Heart right ventricle (tissue), 16 donors: Measurements from ENCODE around the gene ASB1. TPM values are rescaled to one million over a fixed set of nuclear protein-coding genes. Genes with fewer than 3 reads are reported as not detected.

Experiments used
- ATAC-seq, 8 donors: fragments of 200-7000 bp; cut with Tn5 transposase; one replicate each; pipeline ENCODE4 v1.9.1; 2020; ENCODE audit warnings: mild to moderate bottlenecking in 8 of 8, moderate library complexity in 8 of 8, moderate number of reproducible peaks in 1 of 8
- DNase-seq, 2 donors: peaks; one replicate each; pipeline ENCODE4 v3.0.0-alpha.2; 2020
- H3K27ac ChIP-seq, 10 donors: fragments of 200-600 bp; sonication (generic) in 2 of 10; one replicate each; pipeline versions ENCODE4 v1.5.0 to v1.8.0; 2020 to 2022; ENCODE audit warnings: mild to moderate bottlenecking in 3 of 10
- H3K27me3 ChIP-seq, 7 donors: fragments of 200-600 bp; one replicate each; pipeline ENCODE4 v1.8.0; 2021 to 2022; ENCODE audit warnings: mild to moderate bottlenecking in 2 of 7
- H3K36me3 ChIP-seq, 9 donors: fragments of 200-600 bp; sonication (generic) in 1 of 9; one replicate each; pipeline versions ENCODE4 v1.5.0 to v1.8.0; 2020 to 2022; ENCODE audit warnings: mild to moderate bottlenecking in 2 of 9
- H3K4me1 ChIP-seq, 9 donors: fragments of 200-600 bp; sonication (generic) in 1 of 9; one replicate each; pipeline versions ENCODE4 v1.5.0 to v1.8.0; 2020 to 2022; ENCODE audit warnings: mild to moderate bottlenecking in 4 of 9
- H3K4me3 ChIP-seq, 10 donors: fragments of 200-600 bp; sonication (generic) in 2 of 10; one replicate each; pipeline versions ENCODE4 v1.5.0 to v1.8.0; 2020 to 2022; ENCODE audit warnings: mild to moderate bottlenecking in 7 of 10, moderate library complexity in 2 of 10
- H3K9me3 ChIP-seq, 11 donors: fragments of 200-600 bp in 10 of 11; sonication (generic) in 2 of 11; one replicate each; pipeline versions ENCODE4 v1.5.0 to v1.8.0; 2013 to 2022; ENCODE audit warnings: mild to moderate bottlenecking in 2 of 11, control low read depth in 1 of 11, moderate library complexity in 1 of 11
- CTCF ChIP-seq, 9 donors: fragments of 200-600 bp; sonication (generic) in 2 of 9; IDR thresholded peaks; one replicate each; pipeline versions ENCODE4 v1.5.0 to v1.8.0; 2021 to 2022; ENCODE audit warnings: antibody characterized with exemption in 9 of 9, mild to moderate bottlenecking in 5 of 9, moderate library complexity in 1 of 9
- WGBS, 2 donors: extraction: QIAGEN DNeasy Blood & Tissue Kit; methylation state at CpG; one replicate each; pipeline ENCODE4 v1.1.7; 2013; ENCODE audit warnings: inconsistent platforms in 1 of 2; 5-methylcytosine and 5-hydroxymethylcytosine counted together
- intact Hi-C, 10 donors: fragments of 100-400 bp; cut with DNase I; formaldehyde crosslinking; loops; one replicate each; pipeline versions ENCODE4 v1.11.1 to v1.14.2; 2022
- polyA plus RNA-seq, 2 donors: library from polyadenylated mRNA; stranded (reverse); fragments of 200-250 nt; gene quantifications; one replicate each; pipeline ENCODE4 v1.2.3, GENCODE V29; 2013
- total RNA-seq, 10 donors: library from RNA; stranded (reverse); fragmentation: NEBNext Ultra II Directional in 3 of 10; extraction: Animal tissue kit (Norgen Biotek cat#: 25700) in 3 of 10; gene quantifications; one replicate each; pipeline versions ENCODE4 v1.2.1 to v1.2.4, GENCODE V29; 2021 to 2023
- donor health status: Arrhythmogenic right ventricular cardiomyopathy.
- donor health status: ischemic (EF 13 %, LVEDD 7.1; RV severe dilation, severe dysfunction).
- donor health status: healthy with polysubstance abuse.
- donor health status: DM: no; HTN: yes; CAD: no.
- donor health status: DM: no; HTN: no; CAD: no.
- donor health status: ischemic (EF 25% LVEDD 6.9; RV normal size, moderate dysfunction).
- donor health status: ischemic (EF 25% LVEDD 5.7; RV mildly dilated, moderate dysfunction).
- donor health status: healthy.
- donor health status: DM: yes; HTN: yes; CAD: no.
- donor health status: Ischemic cardiomyopathy.
- donor health status: ischemic (EF 35%, LVEDD 5.7; RV mildly dilated, moderate dysfunction).
- donor health status: nonischemic (EF 11% LVEDD 7.7; RV severe dilation, severe dysfunction).
- donor health status: DM: yes; HTN: yes; CAD: no.
- donor health status: PGD.
- donor health status: ischemic (EF 29% LVEDD 5.4; RV normal size, mild dysfunction).
- donor health status: nonischemic (EF 23%, LVEDD 6.1; RV moderate dilation, normal function).

ASB1 gene
- total and polyA plus RNA-seq, 12 donors = 31.4 to 61.5 (median 49.5) TPM

GRCh38 chr2:238467062-238467461 lies 40.3 kb downstream of the ASB1 start:
- DNase-seq = no peak
- WGBS, 2 donors = 86 to 92% methylated on average over 4 of the region's 4 CpGs
- intact Hi-C loops = no loop called here

GRCh38 chr2:238467792-238468191 lies 41.1 kb downstream of the ASB1 start:
- H3K27ac ChIP-seq = no peak overlapping the region
- H3K4me1 ChIP-seq = no peaks in the 10 kb centered on the region
- TF ChIP-seq CTCF (IDR thresholded peaks at IDR 0.05) = no peak
- H3K27me3 ChIP-seq = peaks cover 0 to 4% (median 0%) of the 10 kb centered on the region in 7 donors
- H3K4me3 ChIP-seq = no peak overlapping the region
- intact Hi-C loops = no loop called here
- H3K36me3 ChIP-seq = no peaks in the 10 kb centered on the region
- ATAC-seq = no peak
- H3K9me3 ChIP-seq = peaks cover 0 to 34% (median 8%) of the 10 kb centered on the region in 11 donors
- 69% methylated on average over 1 of the region's 1 CpG for WGBS, 2 donors
- DNase-seq = no peak

More at GRCh38 chr2:238467062-238467461, 40.3 kb downstream of the ASB1 start:
- TF ChIP-seq CTCF (IDR thresholded peaks at IDR 0.05) = no peak
- no peaks in the 10 kb centered on the region for H3K36me3 ChIP-seq
- no peak for ATAC-seq
- peaks cover 0 to 27% (median 3%) of the 10 kb centered on the region in 11 donors for H3K9me3 ChIP-seq
- no peak overlapping the region for H3K4me3 ChIP-seq
- peaks cover 0 to 4% (median 0%) of the 10 kb centered on the region in 7 donors for H3K27me3 ChIP-seq
- no peak overlapping the region for H3K27ac ChIP-seq
- no peaks in the 10 kb centered on the region for H3K4me1 ChIP-seq

- Histone ChIP-seq H3K4me3 (no peak overlapping the region), H3K27me3 (peaks cover 0 to 4% (median 0%) of the 10 kb centered on the region in 7 donors), H3K36me3 (no peaks in the 10 kb centered on the region), H3K9me3 (peaks cover 0 to 48% (median 19%) of the 10 kb centered on the region in 11 donors), H3K4me1 (no peaks in the 10 kb centered on the region), H3K27ac (no peak overlapping the region)
- no peak for ATAC-seq
- TF ChIP-seq CTCF (IDR thresholded peaks at IDR 0.05) = no peak
- WGBS, 2 donors = 82 to 83% methylated on average over 1 of the region's 1 CpG
- no peak for DNase-seq
- intact Hi-C loops = no loop called here
Measured at GRCh38 chr2:238469155-238469554, 42.4 kb downstream of the ASB1 start.

- H3K36me3 ChIP-seq = no peaks in the 10 kb centered on the region
- WGBS, 2 donors = 93% methylated on average over 4 of the region's 4 CpGs
- DNase-seq = no peak
- no peaks in the 10 kb centered on the region for H3K27me3 ChIP-seq
- H3K27ac ChIP-seq = no peak overlapping the region
- ATAC-seq = no peak
- H3K9me3 ChIP-seq = peaks cover 0 to 60% (median 19%) of the 10 kb centered on the region in 11 donors
- H3K4me3 ChIP-seq = no peak overlapping the region
- TF ChIP-seq CTCF (IDR thresholded peaks at IDR 0.05) = no peak
- intact Hi-C loops = no loop called here
- H3K4me1 ChIP-seq = no peaks in the 10 kb centered on the region
Measured at GRCh38 chr2:238473014-238473413, 46.3 kb downstream of the ASB1 start.
